Neural progenitor cell (in vitro differentiated cells): ENCODE results near the gene CELF5. TPM values are rescaled to one million over a fixed set of nuclear protein-coding genes. Genes with fewer than 3 reads are reported as not detected.
"Not testable (repeated sequence)": the region's sequence is repeated elsewhere in the genome, so short reads cannot be mapped to it uniquely, and the experiment has no call there.

Source experiments
- DNase-seq: peaks from one replicate; pipeline ENCODE4 v3.0.0-alpha.2; 2016; ENCODE audit warnings: low spot score
- H2AFZ ChIP-seq: fragments of 200-600 bp; sonication (generic); replicated peaks from 2 replicates; pipeline ENCODE4 v1.6.1; 2016; ENCODE audit warnings: antibody characterized with exemption
- H3F3A ChIP-seq: fragments of 200-600 bp; sonication (generic); 2 replicates; pipeline ENCODE4 v1.6.1; 2016; ENCODE audit warnings: antibody characterized with exemption, low read depth
- H3K27ac ChIP-seq: fragments of 200-600 bp; sonication (generic); 2 replicates; pipeline ENCODE4 v1.5.1; 2016; ENCODE audit warnings: mild to moderate bottlenecking
- H3K27me3 ChIP-seq: fragments of 200-600 bp; sonication (generic); 2 replicates; pipeline ENCODE4 v1.6.1; 2016; ENCODE audit warnings: mild to moderate bottlenecking, moderate library complexity
- H3K36me3 ChIP-seq: fragments of 200-600 bp; sonication (generic); 2 replicates; pipeline ENCODE4 v1.5.1; 2016
- H3K4me1 ChIP-seq: fragments of 200-600 bp; sonication (generic); 2 replicates; pipeline ENCODE4 v1.6.1; 2016; ENCODE audit warnings: mixed run types
- H3K4me2 ChIP-seq: fragments of 200-600 bp; sonication (generic); 2 replicates; pipeline ENCODE4 v1.6.1; 2016
- H3K4me3 ChIP-seq: fragments of 200-600 bp; sonication (generic); 2 replicates; pipeline ENCODE4 v1.5.1; 2016
- H3K79me2 ChIP-seq: fragments of 200-600 bp; sonication (generic); 2 replicates; pipeline ENCODE4 v1.6.1; 2016; ENCODE audit warnings: low read depth
- H3K9ac ChIP-seq: fragments of 200-600 bp; sonication (generic); 2 replicates; pipeline ENCODE4 v1.6.1; 2016
- H3K9me3 ChIP-seq: fragments of 200-600 bp; sonication (generic); 2 replicates; pipeline ENCODE4 v1.5.1; 2016; ENCODE audit warnings: low read depth
- H4K20me1 ChIP-seq: fragments of 200-600 bp; sonication (generic); 2 replicates; pipeline ENCODE4 v1.6.1; 2016; ENCODE audit warnings: low read depth
- H3K27ac Mint-ChIP-seq: 3 replicates; pipeline ENCODE4 v1.8.0; 2021; ENCODE audit warnings: mixed read lengths
- H3K27me3 Mint-ChIP-seq: 2 replicates; pipeline ENCODE4 v1.8.0; 2022; ENCODE audit warnings: low read depth, mild to moderate bottlenecking, inconsistent platforms, moderate library complexity, mixed read lengths; ENCODE audit not compliant: insufficient read depth
- H3K36me3 Mint-ChIP-seq: 3 replicates; pipeline ENCODE4 v1.8.0; 2021; ENCODE audit warnings: mixed read lengths
- H3K4me1 Mint-ChIP-seq: 3 replicates; pipeline ENCODE4 v1.8.0; 2021; ENCODE audit warnings: mixed read lengths
- H3K4me3 Mint-ChIP-seq: 3 replicates; pipeline ENCODE4 v1.8.0; 2021; ENCODE audit warnings: mild to moderate bottlenecking, moderate library complexity, mixed read lengths
- H3K9me3 Mint-ChIP-seq: 3 replicates; pipeline ENCODE4 v1.8.0; 2020; ENCODE audit warnings: mixed read lengths
- EZH2 ChIP-seq: fragments of 200-600 bp; sonication (generic); IDR thresholded peaks from 2 replicates; pipeline ENCODE4 v1.6.1; 2017; ENCODE audit warnings: antibody characterized with exemption, mild to moderate bottlenecking, moderate library complexity
- EZH2phosphoT487 ChIP-seq: fragments of 200-600 bp; sonication (generic); IDR thresholded peaks from 2 replicates; pipeline ENCODE4 v1.6.1; 2017; ENCODE audit warnings: antibody characterized with exemption
- total RNA-seq: library from RNA; depleted of rRNA; stranded (reverse); fragments of >200 nt; gene quantifications from 2 replicates; pipeline ENCODE4 v1.2.3, GENCODE V29; 2015; ENCODE audit warnings: low replicate concordance
- TF ChIP-seq, protein P1 (sequence below): fragments of 200-600 bp; sonication (generic); IDR thresholded peaks from 2 replicates; pipeline ENCODE4 v1.5.1; 2017; ENCODE audit warnings: antibody characterized with exemption, mild to moderate bottlenecking

The CELF5 gene
- total RNA-seq, 1 donor from 2014 or later: 7.9 TPM

DNA sequence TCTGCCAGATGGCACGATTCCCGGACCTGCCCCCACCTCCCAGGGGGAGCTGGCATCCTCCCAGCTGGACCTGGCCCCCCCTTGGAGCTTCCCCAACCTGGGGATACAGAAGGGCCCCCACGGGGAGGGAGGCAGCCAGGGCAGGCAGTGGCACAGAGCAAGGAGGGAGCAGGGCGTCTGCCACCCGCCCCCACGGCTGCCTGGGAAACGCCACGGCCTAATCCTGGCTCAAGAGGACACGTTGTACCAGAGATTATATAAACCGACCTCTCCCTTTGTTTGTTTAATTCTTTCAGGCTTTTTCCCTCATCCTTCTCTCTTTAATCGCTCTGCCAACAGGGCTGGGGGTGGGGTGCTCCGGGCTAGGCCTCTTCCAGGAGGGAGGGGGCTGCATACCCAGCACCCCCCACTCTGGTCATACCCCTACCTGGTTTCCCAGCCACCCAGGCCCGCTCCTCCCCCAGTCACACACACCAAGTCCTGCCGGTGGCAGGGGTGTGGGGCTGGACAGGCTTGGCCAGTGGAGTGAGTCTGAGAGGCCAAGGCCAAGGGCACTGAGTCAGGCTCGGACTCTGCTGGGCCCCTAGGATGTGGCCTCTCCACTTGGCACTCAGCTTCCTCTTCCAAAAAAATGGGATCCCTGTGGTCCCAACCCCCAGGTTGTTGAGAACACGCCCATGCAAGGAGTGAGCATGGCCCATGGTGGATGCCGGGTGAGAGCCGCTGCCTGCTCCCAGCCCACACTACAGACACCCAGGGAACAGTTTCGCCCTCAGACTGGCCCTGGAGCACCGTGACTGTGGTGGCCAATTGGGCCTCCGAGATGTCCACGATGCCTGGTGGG, 112.4 kb downstream of the CELF5 start:
- Mint-ChIP-seq H3K27me3 (peaks cover 33% of the 10 kb centered on the region), H3K9me3 (no peaks in the 10 kb centered on the region), H3K36me3 (no peaks in the 10 kb centered on the region), H3K27ac (no peak overlapping the region), H3K4me1 (peaks cover 4% of the 10 kb centered on the region), H3K4me3 (no peak overlapping the region)
- Histone ChIP-seq H3K27me3 (peaks cover 59% of the 10 kb centered on the region), H2AFZ (no peak overlapping the region), H3K9ac (no peak overlapping the region), H3K9me3 (no peaks in the 10 kb centered on the region), H3K4me1 (no peaks in the 10 kb centered on the region), H3K4me2 (no peak overlapping the region), H3K36me3 (no peaks in the 10 kb centered on the region), H3K4me3 (no peak overlapping the region), H3K79me2 (no peaks in the 10 kb centered on the region), H3K27ac (no peak overlapping the region), H4K20me1 (no peaks in the 10 kb centered on the region), H3F3A (no peaks in the 10 kb centered on the region)
- DNase-seq: no peak
- TF ChIP-seq, protein P1, sequence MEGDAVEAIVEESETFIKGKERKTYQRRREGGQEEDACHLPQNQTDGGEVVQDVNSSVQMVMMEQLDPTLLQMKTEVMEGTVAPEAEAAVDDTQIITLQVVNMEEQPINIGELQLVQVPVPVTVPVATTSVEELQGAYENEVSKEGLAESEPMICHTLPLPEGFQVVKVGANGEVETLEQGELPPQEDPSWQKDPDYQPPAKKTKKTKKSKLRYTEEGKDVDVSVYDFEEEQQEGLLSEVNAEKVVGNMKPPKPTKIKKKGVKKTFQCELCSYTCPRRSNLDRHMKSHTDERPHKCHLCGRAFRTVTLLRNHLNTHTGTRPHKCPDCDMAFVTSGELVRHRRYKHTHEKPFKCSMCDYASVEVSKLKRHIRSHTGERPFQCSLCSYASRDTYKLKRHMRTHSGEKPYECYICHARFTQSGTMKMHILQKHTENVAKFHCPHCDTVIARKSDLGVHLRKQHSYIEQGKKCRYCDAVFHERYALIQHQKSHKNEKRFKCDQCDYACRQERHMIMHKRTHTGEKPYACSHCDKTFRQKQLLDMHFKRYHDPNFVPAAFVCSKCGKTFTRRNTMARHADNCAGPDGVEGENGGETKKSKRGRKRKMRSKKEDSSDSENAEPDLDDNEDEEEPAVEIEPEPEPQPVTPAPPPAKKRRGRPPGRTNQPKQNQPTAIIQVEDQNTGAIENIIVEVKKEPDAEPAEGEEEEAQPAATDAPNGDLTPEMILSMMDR: no peak
- TF ChIP-seq EZH2phosphoT487 (no peak), EZH2 (no peak)

DNA sequence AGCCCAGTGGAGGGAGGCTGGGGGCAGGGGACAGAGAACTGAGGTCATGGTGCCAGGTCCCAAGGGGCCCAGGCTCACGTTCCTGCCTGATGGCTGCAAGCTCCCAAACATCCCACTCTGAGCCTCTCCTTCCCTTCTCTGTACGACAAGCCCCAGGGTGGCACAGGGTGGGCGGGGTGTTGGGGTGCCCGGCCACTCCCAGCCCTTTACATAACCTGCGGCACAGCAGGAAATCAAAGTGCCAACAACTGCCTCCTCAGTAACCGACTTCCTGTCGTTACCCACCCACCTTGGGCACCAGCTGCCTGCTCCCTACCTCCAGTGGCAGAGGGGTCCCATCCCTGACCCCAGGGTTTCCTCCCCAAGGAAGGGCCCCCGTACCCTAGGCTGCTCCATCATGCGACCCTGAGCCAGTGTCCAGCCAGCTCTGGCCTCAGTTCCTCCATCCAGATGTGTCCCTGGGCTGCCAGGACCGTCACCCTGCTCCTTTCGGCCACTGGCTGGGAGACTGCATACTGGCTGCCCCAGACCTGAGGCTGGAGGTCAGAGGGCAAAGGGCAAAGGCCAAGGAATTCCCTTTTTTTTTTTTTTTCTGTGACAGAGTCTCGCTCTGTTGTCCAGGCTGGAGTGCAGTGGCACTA, 114.2 kb downstream of the CELF5 start:
- Histone ChIP-seq H3F3A (no peaks in the 10 kb centered on the region), H3K79me2 (no peaks in the 10 kb centered on the region), H3K9ac (no peak overlapping the region), H4K20me1 (no peaks in the 10 kb centered on the region), H3K27ac (no peak overlapping the region), H2AFZ (no peak overlapping the region), H3K27me3 (peaks cover 52% of the 10 kb centered on the region), H3K9me3 (no peaks in the 10 kb centered on the region), H3K36me3 (no peaks in the 10 kb centered on the region), H3K4me1 (no peaks in the 10 kb centered on the region), H3K4me2 (no peak overlapping the region), H3K4me3 (no peak overlapping the region)
- peaks cover 4% of the 10 kb centered on the region for H3K4me1 Mint-ChIP-seq
- no peaks in the 10 kb centered on the region for H3K36me3 Mint-ChIP-seq
- no peaks in the 10 kb centered on the region for H3K9me3 Mint-ChIP-seq
- peaks cover 22% of the 10 kb centered on the region for H3K27me3 Mint-ChIP-seq
- no peak overlapping the region for H3K27ac Mint-ChIP-seq
- TF ChIP-seq, protein P1: no peak
- TF ChIP-seq EZH2: no peak
- no peak for TF ChIP-seq EZH2phosphoT487
- no peak overlapping the region for H3K4me3 Mint-ChIP-seq
- DNase-seq: no peak

DNA sequence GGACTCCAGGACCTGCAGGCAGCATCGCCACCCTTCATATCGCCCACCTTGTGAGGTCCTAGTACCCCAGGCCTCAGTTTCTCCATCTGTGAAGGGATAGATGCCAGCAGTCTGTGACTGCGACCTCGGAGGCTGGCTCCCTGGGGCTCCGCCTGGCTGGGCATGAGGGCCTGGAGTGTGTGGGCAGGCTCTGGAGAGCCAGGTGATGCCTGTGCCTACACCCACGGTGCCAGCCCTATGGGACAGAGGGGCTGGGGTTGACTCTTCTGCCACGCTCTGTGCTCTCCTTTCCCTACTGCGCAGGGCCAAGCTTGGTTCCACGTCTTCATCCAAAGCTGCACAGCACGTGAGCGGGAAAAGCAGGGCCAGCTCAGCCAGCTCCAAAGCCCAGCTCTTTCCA, 115.9 kb downstream of the CELF5 start:
- H2AFZ ChIP-seq: no peak overlapping the region
- no peak for DNase-seq
- no peaks in the 10 kb centered on the region for H3K36me3 ChIP-seq
- H3K4me2 ChIP-seq: no peak overlapping the region
- H3K4me1 ChIP-seq: no peaks in the 10 kb centered on the region
- no peaks in the 10 kb centered on the region for H4K20me1 ChIP-seq
- no peak overlapping the region for H3K4me3 Mint-ChIP-seq
- no peaks in the 10 kb centered on the region for H3F3A ChIP-seq
- no peaks in the 10 kb centered on the region for H3K36me3 Mint-ChIP-seq
- H3K9ac ChIP-seq: no peak overlapping the region
- no peak overlapping the region for H3K27ac Mint-ChIP-seq
- peaks cover 48% of the 10 kb centered on the region for H3K27me3 ChIP-seq
- no peaks in the 10 kb centered on the region for H3K79me2 ChIP-seq
- TF ChIP-seq EZH2phosphoT487: no peak
- no peak overlapping the region for H3K27ac ChIP-seq
- peaks cover 19% of the 10 kb centered on the region for H3K27me3 Mint-ChIP-seq
- H3K4me1 Mint-ChIP-seq: peaks cover 4% of the 10 kb centered on the region
- no peaks in the 10 kb centered on the region for H3K9me3 Mint-ChIP-seq
- H3K4me3 ChIP-seq: no peak overlapping the region
- H3K9me3 ChIP-seq: no peaks in the 10 kb centered on the region

DNA sequence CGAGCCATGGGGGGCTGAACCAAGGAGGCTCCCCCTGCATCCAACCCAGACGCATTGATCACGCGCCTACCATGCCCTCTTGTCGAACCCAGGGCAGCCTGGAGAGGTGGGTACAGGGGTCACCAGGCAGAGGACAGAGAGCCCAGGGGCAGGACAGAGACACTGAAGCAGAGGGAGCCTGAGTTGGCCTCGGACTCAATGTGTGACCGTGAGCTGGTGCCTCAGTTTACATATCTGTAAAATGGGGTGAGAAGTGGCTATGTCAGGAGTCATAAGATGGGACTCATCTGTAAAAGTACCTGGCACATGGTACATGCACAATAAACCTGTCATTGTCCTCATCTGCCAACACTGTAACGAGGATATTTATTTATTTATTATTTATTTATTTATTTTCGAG, 117.8 kb downstream of the CELF5 start:
- Histone ChIP-seq H3K4me3 (no peak overlapping the region), H3F3A (no peaks in the 10 kb centered on the region), H3K79me2 (no peaks in the 10 kb centered on the region), H3K27ac (no peak overlapping the region), H3K9me3 (no peaks in the 10 kb centered on the region), H3K4me1 (no peaks in the 10 kb centered on the region), H2AFZ (no peak overlapping the region), H3K9ac (no peak overlapping the region), H4K20me1 (no peaks in the 10 kb centered on the region), H3K4me2 (no peak overlapping the region), H3K36me3 (no peaks in the 10 kb centered on the region), H3K27me3 (peaks cover 50% of the 10 kb centered on the region)
- no peak for TF ChIP-seq EZH2phosphoT487
- TF ChIP-seq EZH2: no peak
- TF ChIP-seq, protein P1: no peak
- no peaks in the 10 kb centered on the region for H3K9me3 Mint-ChIP-seq
- no peak overlapping the region for H3K4me3 Mint-ChIP-seq
- no peak for DNase-seq
- H3K36me3 Mint-ChIP-seq: no peaks in the 10 kb centered on the region
- H3K4me1 Mint-ChIP-seq: no peaks in the 10 kb centered on the region
- peaks cover 18% of the 10 kb centered on the region for H3K27me3 Mint-ChIP-seq
- H3K27ac Mint-ChIP-seq: no peak overlapping the region

DNA sequence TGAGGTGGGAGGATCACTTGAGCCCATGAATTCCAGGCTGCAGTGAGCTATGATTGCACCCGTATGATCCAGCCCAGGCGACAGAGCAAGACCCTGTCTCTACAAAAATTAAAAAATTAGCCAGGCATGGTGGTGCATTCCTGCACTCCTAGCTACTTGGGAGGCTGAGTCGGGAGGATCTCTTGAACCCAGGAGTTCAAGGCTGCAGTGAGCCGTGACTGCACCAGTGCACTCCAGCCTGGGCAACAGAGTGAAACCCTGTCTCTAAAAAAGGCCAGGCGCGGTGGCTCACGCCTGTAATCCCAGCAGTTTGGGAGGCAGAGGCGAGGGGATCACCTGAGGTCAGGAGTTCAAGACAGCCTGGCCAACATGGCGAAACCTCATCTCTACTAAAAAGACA, 118.5 kb downstream of the CELF5 start:
- H3K9me3 Mint-ChIP-seq: not testable (repeated sequence)

More for the DNA sequence above, 118.5 kb downstream of the CELF5 start:
- H3K36me3 ChIP-seq, H3K79me2 ChIP-seq, H3K4me2 ChIP-seq, H3K4me3 ChIP-seq, H3K9me3 ChIP-seq, H3F3A ChIP-seq, H2AFZ ChIP-seq, DNase-seq, H3K4me3 Mint-ChIP-seq, H3K27ac ChIP-seq, H3K9ac ChIP-seq, H3K27ac Mint-ChIP-seq, H3K4me1 ChIP-seq, H3K36me3 Mint-ChIP-seq, H4K20me1 ChIP-seq, H3K4me1 Mint-ChIP-seq: not testable (repeated sequence)
- H3K27me3 Mint-ChIP-seq: peaks cover 18% of the 10 kb centered on the region
- H3K27me3 ChIP-seq: peaks cover 57% of the 10 kb centered on the region
